Measurements from ENCODE around the gene TMEM100. TPM values are rescaled to one million over a fixed set of nuclear protein-coding genes. Genes with fewer than 3 reads are reported as not detected.
A peak's percentile ranks its signal among the peaks of the same experiment; 100 is the strongest.

Gene TMEM100
- total RNA-seq, 3 donors from 2014 or later = 2.8 to 14.2 (median 7.5) TPM

DNA sequence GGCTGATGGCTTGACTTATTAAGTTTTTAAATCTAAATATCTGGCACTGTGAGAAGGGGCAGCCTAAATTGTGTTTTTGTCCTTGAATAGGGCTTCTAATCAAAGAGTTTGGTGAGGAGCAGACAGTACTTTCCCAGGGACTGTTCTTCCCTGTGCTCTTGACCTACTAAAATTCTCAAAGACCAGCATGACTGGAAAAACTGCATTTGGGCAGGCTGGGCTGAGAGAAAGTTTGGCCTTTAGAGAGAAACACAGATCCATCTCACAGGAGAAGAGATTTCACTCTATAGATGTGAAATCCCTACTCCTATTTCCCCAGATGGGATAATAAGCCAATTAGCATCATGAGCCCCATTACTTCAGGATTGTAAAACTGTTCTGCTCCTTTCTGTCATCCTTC is 35.5 kb upstream of the TMEM100 start:
- intact Hi-C loops (cut with DNase I, micrococcal nuclease) = no loop called here
- no peak overlapping the region for H3K4me3 ChIP-seq
- ATAC-seq = no peak

GRCh38 chr17:55757659-55758058 is 35.0 kb upstream of the TMEM100 start:
- ATAC-seq = no peak
- H3K9me3 ChIP-seq = no peaks in the 10 kb centered on the region
- DNase-seq = no peak
- H3K36me3 ChIP-seq (ENCODE audit: low read depth) = no peaks in the 10 kb centered on the region
- peaks cover 7% of the 10 kb centered on the region for H3K4me1 ChIP-seq (ENCODE audit: low read depth)
- no peak for TF ChIP-seq CTCF (IDR thresholded peaks at IDR 0.05)
- H3K4me3 ChIP-seq = no peak overlapping the region
- intact Hi-C loops (cut with DNase I, micrococcal nuclease) = no loop called here

More for the DNA sequence above, 35.5 kb upstream of the TMEM100 start:
- no peak for TF ChIP-seq CTCF (IDR thresholded peaks at IDR 0.05)
- Histone ChIP-seq H3K4me1 (ENCODE audit: low read depth) (peaks cover 4% of the 10 kb centered on the region), H3K9me3 (no peaks in the 10 kb centered on the region), H3K36me3 (ENCODE audit: low read depth) (no peaks in the 10 kb centered on the region)
- DNase-seq = no peak

- DNase-seq = no peak
These were observed 34.0 kb upstream of the TMEM100 start for GRCh38 chr17:55756689-55757088.

DNA sequence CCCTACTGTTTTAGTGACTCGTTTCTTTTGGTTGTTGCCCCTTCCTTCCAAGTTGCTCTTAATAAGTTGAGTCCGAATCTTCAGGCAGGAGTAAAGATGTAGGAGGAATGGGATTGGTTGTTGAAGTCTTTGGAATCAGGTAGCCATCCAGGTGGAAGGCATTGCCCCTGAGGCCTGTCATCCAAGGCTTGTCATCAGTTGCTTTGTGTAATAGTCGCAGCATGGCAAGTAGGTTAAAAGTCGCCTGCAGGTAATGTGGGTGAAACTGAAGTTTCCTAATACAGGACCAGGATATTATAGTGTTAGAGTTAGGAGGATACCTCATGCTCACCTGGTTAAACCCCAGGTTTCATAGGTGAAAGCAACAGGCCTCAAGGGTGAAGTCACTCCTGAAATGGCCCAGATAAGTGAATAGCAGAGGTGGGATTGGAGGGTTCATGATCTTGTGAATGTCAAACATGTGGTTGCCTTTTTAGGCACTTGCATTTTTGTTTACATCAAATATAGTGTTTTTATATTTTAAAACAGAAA is 29.1 kb upstream of the TMEM100 start:
- Histone ChIP-seq H3K36me3 (ENCODE audit: low read depth) (no peaks in the 10 kb centered on the region), H3K4me3 (peak overlapping the region; percentile 69), H3K4me1 (ENCODE audit: low read depth) (peaks cover 12% of the 10 kb centered on the region), H3K9me3 (no peaks in the 10 kb centered on the region)
- TF ChIP-seq CTCF (IDR thresholded peaks at IDR 0.05) = no peak
- ATAC-seq = no peak
- no peak for DNase-seq
- intact Hi-C loops (cut with DNase I, micrococcal nuclease) = no loop called here

More at GRCh38 chr17:55756689-55757088, 34.0 kb upstream of the TMEM100 start:
- no peaks in the 10 kb centered on the region for H3K36me3 ChIP-seq (ENCODE audit: low read depth)
- no peaks in the 10 kb centered on the region for H3K9me3 ChIP-seq
- TF ChIP-seq CTCF (IDR thresholded peaks at IDR 0.05) = no peak
- peaks cover 15% of the 10 kb centered on the region for H3K4me1 ChIP-seq (ENCODE audit: low read depth)
- no peak overlapping the region for H3K4me3 ChIP-seq
- no peak for ATAC-seq
- intact Hi-C loops (cut with DNase I, micrococcal nuclease) = no loop called here

GRCh38 chr17:55750750-55751657 is 28.3 kb upstream of the TMEM100 start, which contains the start of gene PCTP:
Gene PCTP (plus strand): TSS chr17:55751051. CDS start chr17:55751104, 53 bp downstream.
- H3K9me3 ChIP-seq = no peaks in the 10 kb centered on the region
- peaks cover 12% of the 10 kb centered on the region for H3K4me1 ChIP-seq (ENCODE audit: low read depth)
- DNase-seq (peak; percentile 95 to 97 (median 96)), ATAC-seq (peak; percentile 99)
- intact Hi-C loops (cut with DNase I, micrococcal nuclease) = no loop called here
- no peak for TF ChIP-seq CTCF (IDR thresholded peaks at IDR 0.05)
- H3K36me3 ChIP-seq (ENCODE audit: low read depth) = no peaks in the 10 kb centered on the region
- peak within 1 kb of the TSS; percentile 69 for H3K4me3 ChIP-seq
